HS-27A (cell line): ENCODE measurements around the gene TWF2.
"Not testable (repeated sequence)": the region's sequence is repeated elsewhere in the genome, so short reads cannot be mapped to it uniquely, and the experiment has no call there.

Experiments used
- DNase-seq: peaks from one replicate; pipeline ENCODE4 v3.0.0-alpha.2; 2012; ENCODE audit warnings: low read depth, missing footprints

Gene TWF2

GRCh38 chr3:52238761-52239701 is at the start of gene TWF2:
TSS of gene TWF2 (minus strand) at chr3:52239158. CDS start at chr3:52239016, 142 bp downstream.
- DNase-seq, result peak; percentile 36

- DNase-seq, result no peak
These were observed 49.7 kb upstream of the TWF2 start for GRCh38 chr3:52288674-52289073.

- no peak for DNase-seq
These were observed 47.8 kb upstream of the TWF2 start for GRCh38 chr3:52286777-52287110.

- DNase-seq, result not testable (repeated sequence)
These were observed 45.1 kb upstream of the TWF2 start for GRCh38 chr3:52284051-52284450.

- no peak for DNase-seq
These were observed 44.3 kb upstream of the TWF2 start for GRCh38 chr3:52283306-52283705.

GRCh38 chr3:52281981-52282801 is 43.2 kb upstream of the TWF2 start:
- DNase-seq, result no peak

GRCh38 chr3:52280050-52280461 is 41.1 kb upstream of the TWF2 start:
- DNase-seq, result no peak

GRCh38 chr3:52279596-52279995 is 40.6 kb upstream of the TWF2 start:
- no peak for DNase-seq

GRCh38 chr3:52278510-52279069 is 39.6 kb upstream of the TWF2 start, which contains the start of gene WDR82:
TSS of gene WDR82 (minus strand) at chr3:52278649. CDS start at chr3:52278361, 288 bp downstream.
- DNase-seq, result peak; percentile 73

GRCh38 chr3:52277972-52278509 is 39.1 kb upstream of the TWF2 start:
- peak; percentile 57 for DNase-seq

GRCh38 chr3:52277071-52277964 is 38.4 kb upstream of the TWF2 start:
- DNase-seq, result no peak

- DNase-seq, result not testable (repeated sequence)
These were observed 35.8 kb upstream of the TWF2 start for GRCh38 chr3:52274781-52275180.

- no peak for DNase-seq
These were observed 33.9 kb upstream of the TWF2 start for GRCh38 chr3:52272831-52273230.

GRCh38 chr3:52272172-52272571 is 33.2 kb upstream of the TWF2 start:
- DNase-seq, result not testable (repeated sequence)

GRCh38 chr3:52270252-52270754 is 31.3 kb upstream of the TWF2 start:
- no peak for DNase-seq

GRCh38 chr3:52269776-52270175 is 30.8 kb upstream of the TWF2 start:
- no peak for DNase-seq

- no peak for DNase-seq
These were observed 29.1 kb upstream of the TWF2 start for GRCh38 chr3:52268036-52268435.

- DNase-seq, result no peak
These were observed 26.4 kb upstream of the TWF2 start for GRCh38 chr3:52265387-52265786.

- DNase-seq, result no peak
These were observed 23.5 kb upstream of the TWF2 start for GRCh38 chr3:52262447-52262846.

GRCh38 chr3:52259448-52259847 is 20.5 kb upstream of the TWF2 start:
- DNase-seq, result no peak

GRCh38 chr3:52259035-52259434 is 20.1 kb upstream of the TWF2 start:
- DNase-seq, result no peak
